Activated naive CD4-positive, alpha-beta T cell treated with anti-CD3 and anti-CD28 coated beads, Interleukin-2, amount 10 ng/mL, durations not matched to agents 7 days and 5 days (primary cell): ENCODE results near the gene ELOF1.
A peak's percentile ranks its signal among the peaks of the same experiment; 100 is the strongest.

ENCODE experiments used
- CTCF ChIA-PET: fragments of 350-600 bp; sonication (Branson Sonifier 250); formaldehyde crosslinking; loops from one replicate; lab custom pipeline; 2021; ENCODE audit warnings: antibody characterized with exemption; lab: Charles Lee
- DNase-seq: peaks from one replicate; pipeline ENCODE4 v3.0.0-alpha.2; 2020
- H3K27ac Mint-ChIP-seq: one replicate; pipeline ENCODE4 v1.8.0; 2021; ENCODE audit warnings: mild to moderate bottlenecking, moderate library complexity, mixed read lengths
- H3K27me3 Mint-ChIP-seq: one replicate; pipeline ENCODE4 v1.8.0; 2021; ENCODE audit warnings: mild to moderate bottlenecking, mixed read lengths
- H3K36me3 Mint-ChIP-seq: one replicate; pipeline ENCODE4 v1.8.0; 2021; ENCODE audit warnings: mixed read lengths
- H3K4me1 Mint-ChIP-seq: one replicate; pipeline ENCODE4 v1.8.0; 2021; ENCODE audit warnings: mixed read lengths
- H3K4me3 Mint-ChIP-seq: one replicate; pipeline ENCODE4 v1.8.0; 2021; ENCODE audit warnings: mild to moderate bottlenecking, moderate library complexity, mixed read lengths
- H3K9me3 Mint-ChIP-seq: one replicate; pipeline ENCODE4 v1.8.0; 2021; ENCODE audit warnings: mixed read lengths

The ELOF1 gene

GRCh38 chr19:11556634-11557420 lies 2.2 kb downstream of the ELOF1 start:
- H3K9me3 Mint-ChIP-seq: no peaks in the 10 kb centered on the region
- no peak for DNase-seq
- H3K36me3 Mint-ChIP-seq: peaks cover 22% of the 10 kb centered on the region
- CTCF ChIA-PET: interaction anchor here (0.8 to 8.2 kb wide), 2 partner anchors 13 to 29 kb away, joined by 6 to 127 read pairs; no protein-coding TSS in a partner anchor
- peaks cover 51% of the 10 kb centered on the region for H3K4me1 Mint-ChIP-seq
- no peak overlapping the region for H3K27ac Mint-ChIP-seq
- H3K27me3 Mint-ChIP-seq: no peaks in the 10 kb centered on the region
- H3K4me3 Mint-ChIP-seq: peak overlapping the region; percentile 55

- H3K9me3 Mint-ChIP-seq: no peaks in the 10 kb centered on the region
- no peaks in the 10 kb centered on the region for H3K27me3 Mint-ChIP-seq
- H3K36me3 Mint-ChIP-seq: peaks cover 22% of the 10 kb centered on the region
- CTCF ChIA-PET: interaction anchor here (0.7 to 1.6 kb wide), 2 partner anchors 19 to 28 kb away, joined by 3 to 4 read pairs; no protein-coding TSS in a partner anchor
- H3K27ac Mint-ChIP-seq: peak overlapping the region; percentile 13
- peaks cover 42% of the 10 kb centered on the region for H3K4me1 Mint-ChIP-seq
- no peak overlapping the region for H3K4me3 Mint-ChIP-seq
- DNase-seq: no peak
Measured at GRCh38 chr19:11555246-11555645, 3.8 kb downstream of the ELOF1 start.

- Mint-ChIP-seq H3K4me1 (peaks cover 37% of the 10 kb centered on the region), H3K4me3 (no peak overlapping the region), H3K27ac (peak overlapping the region; percentile 79), H3K27me3 (no peaks in the 10 kb centered on the region), H3K9me3 (no peaks in the 10 kb centered on the region), H3K36me3 (peaks cover 22% of the 10 kb centered on the region)
- peak; percentile 30 for DNase-seq
- CTCF ChIA-PET: interaction anchor here (1.6 kb wide), 1 partner anchor 18 kb away, joined by 4 read pairs; no protein-coding TSS in a partner anchor
Measured at GRCh38 chr19:11554160-11554559, 4.9 kb downstream of the ELOF1 start.

- Mint-ChIP-seq H3K27ac (peak overlapping the region; percentile 42), H3K4me3 (no peak overlapping the region), H3K4me1 (peaks cover 27% of the 10 kb centered on the region), H3K36me3 (peaks cover 22% of the 10 kb centered on the region), H3K9me3 (no peaks in the 10 kb centered on the region), H3K27me3 (no peaks in the 10 kb centered on the region)
- CTCF ChIA-PET: no interaction called here
- DNase-seq: no peak
Measured at GRCh38 chr19:11552666-11553372, 6.2 kb downstream of the ELOF1 start.

GRCh38 chr19:11551603-11552235 lies 7.3 kb downstream of the ELOF1 start:
- Mint-ChIP-seq H3K27ac (peak overlapping the region; percentile 45), H3K4me1 (peaks cover 19% of the 10 kb centered on the region), H3K27me3 (no peaks in the 10 kb centered on the region), H3K36me3 (peaks cover 20% of the 10 kb centered on the region), H3K4me3 (no peak overlapping the region), H3K9me3 (no peaks in the 10 kb centered on the region)
- peak; percentile 31 for DNase-seq
- CTCF ChIA-PET: interaction anchor here (0.6 to 1.0 kb wide), 3 partner anchors 18 to 1188 kb away, joined by 3 to 6 read pairs (median 4); no protein-coding TSS in a partner anchor

- Mint-ChIP-seq H3K27me3 (peaks cover 8% of the 10 kb centered on the region), H3K27ac (no peak overlapping the region), H3K9me3 (no peaks in the 10 kb centered on the region), H3K36me3 (peaks cover 14% of the 10 kb centered on the region), H3K4me1 (peaks cover 10% of the 10 kb centered on the region), H3K4me3 (no peak overlapping the region)
- DNase-seq: no peak
- CTCF ChIA-PET: interaction anchor here (1.2 kb wide), 1 partner anchor 14 kb away, joined by 3 read pairs; no protein-coding TSS in a partner anchor
Measured at GRCh38 chr19:11550265-11550664, 8.8 kb downstream of the ELOF1 start.

- CTCF ChIA-PET: interaction anchor here (1.2 kb wide), 1 partner anchor 13 kb away, joined by 3 read pairs; no protein-coding TSS in a partner anchor
- H3K4me3 Mint-ChIP-seq: no peak overlapping the region
- peaks cover 8% of the 10 kb centered on the region for H3K4me1 Mint-ChIP-seq
- peaks cover 12% of the 10 kb centered on the region for H3K36me3 Mint-ChIP-seq
- peaks cover 16% of the 10 kb centered on the region for H3K27me3 Mint-ChIP-seq
- H3K9me3 Mint-ChIP-seq: no peaks in the 10 kb centered on the region
- DNase-seq: no peak
- no peak overlapping the region for H3K27ac Mint-ChIP-seq
Measured at GRCh38 chr19:11549386-11549953, 9.6 kb downstream of the ELOF1 start.

- H3K4me1 Mint-ChIP-seq: no peaks in the 10 kb centered on the region
- H3K27me3 Mint-ChIP-seq: peaks cover 19% of the 10 kb centered on the region
- H3K4me3 Mint-ChIP-seq: no peak overlapping the region
- H3K9me3 Mint-ChIP-seq: no peaks in the 10 kb centered on the region
- no peak for DNase-seq
- H3K27ac Mint-ChIP-seq: no peak overlapping the region
- CTCF ChIA-PET: no interaction called here
- H3K36me3 Mint-ChIP-seq: peaks cover 6% of the 10 kb centered on the region
Measured at GRCh38 chr19:11547929-11548700, 10.9 kb downstream of the ELOF1 start.

- CTCF ChIA-PET: no interaction called here
- Mint-ChIP-seq H3K27me3 (peaks cover 71% of the 10 kb centered on the region), H3K4me1 (peaks cover 2% of the 10 kb centered on the region), H3K4me3 (no peak overlapping the region), H3K9me3 (no peaks in the 10 kb centered on the region), H3K36me3 (no peaks in the 10 kb centered on the region), H3K27ac (no peak overlapping the region)
- no peak for DNase-seq
Measured at GRCh38 chr19:11541238-11541637, 17.8 kb downstream of the ELOF1 start.

- CTCF ChIA-PET: no interaction called here
- H3K36me3 Mint-ChIP-seq: no peaks in the 10 kb centered on the region
- DNase-seq: no peak
- no peaks in the 10 kb centered on the region for H3K9me3 Mint-ChIP-seq
- peaks cover 4% of the 10 kb centered on the region for H3K4me1 Mint-ChIP-seq
- no peak overlapping the region for H3K4me3 Mint-ChIP-seq
- peaks cover 69% of the 10 kb centered on the region for H3K27me3 Mint-ChIP-seq
- no peak overlapping the region for H3K27ac Mint-ChIP-seq
Measured at GRCh38 chr19:11540645-11541044, 18.4 kb downstream of the ELOF1 start.

GRCh38 chr19:11539495-11540365 lies 19.3 kb downstream of the ELOF1 start:
- Mint-ChIP-seq H3K36me3 (no peaks in the 10 kb centered on the region), H3K27me3 (peaks cover 64% of the 10 kb centered on the region), H3K27ac (no peak overlapping the region), H3K4me3 (no peak overlapping the region), H3K4me1 (peaks cover 9% of the 10 kb centered on the region), H3K9me3 (no peaks in the 10 kb centered on the region)
- DNase-seq: no peak
- CTCF ChIA-PET: no interaction called here

- no peaks in the 10 kb centered on the region for H3K9me3 Mint-ChIP-seq
Measured at GRCh38 chr19:11538232-11539036, 20.6 kb downstream of the ELOF1 start, which contains the start of gene CNN1. Gene CNN1 (plus strand): TSS chr19:11538851. CDS start chr19:11538928, 77 bp downstream.

More at GRCh38 chr19:11538232-11539036, 20.6 kb downstream of the ELOF1 start, which contains the start of gene CNN1:
- H3K27me3 Mint-ChIP-seq: peaks cover 69% of the 10 kb centered on the region
- H3K4me1 Mint-ChIP-seq: peaks cover 11% of the 10 kb centered on the region
- H3K36me3 Mint-ChIP-seq: no peaks in the 10 kb centered on the region
- DNase-seq: no peak
- no peak within 1 kb of the TSS for H3K27ac Mint-ChIP-seq
- H3K4me3 Mint-ChIP-seq: no peak within 1 kb of the TSS
- CTCF ChIA-PET: no interaction called here
